ENCODE results near the gene SOS2. TPM values are rescaled to one million over a fixed set of nuclear protein-coding genes. Genes with fewer than 3 reads are reported as not detected.

SOS2 gene
- total and polyA plus RNA-seq, 4 donors = 3.1 to 20.1 (median 9.1) TPM

DNA sequence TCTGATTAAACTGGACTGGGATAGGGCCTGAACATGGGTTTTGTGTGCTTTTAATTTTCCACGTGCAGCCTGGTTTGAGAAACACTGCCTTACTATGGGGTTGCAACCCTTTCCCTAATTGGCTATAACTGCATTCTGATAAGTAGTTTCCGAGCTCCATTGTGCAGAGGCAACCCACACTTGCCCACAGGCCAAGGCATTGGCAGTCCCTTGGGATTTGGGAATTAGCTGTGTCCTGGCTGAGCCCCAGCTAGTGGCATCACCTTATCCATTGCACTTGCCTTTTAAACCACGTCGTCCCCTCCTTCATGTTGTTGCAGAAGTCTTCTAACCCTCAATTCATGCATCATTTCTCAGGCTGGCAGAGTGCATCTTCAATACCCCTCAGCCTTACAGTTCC lies 125.2 kb downstream of the SOS2 start:
- TF ChIP-seq, protein P1, sequence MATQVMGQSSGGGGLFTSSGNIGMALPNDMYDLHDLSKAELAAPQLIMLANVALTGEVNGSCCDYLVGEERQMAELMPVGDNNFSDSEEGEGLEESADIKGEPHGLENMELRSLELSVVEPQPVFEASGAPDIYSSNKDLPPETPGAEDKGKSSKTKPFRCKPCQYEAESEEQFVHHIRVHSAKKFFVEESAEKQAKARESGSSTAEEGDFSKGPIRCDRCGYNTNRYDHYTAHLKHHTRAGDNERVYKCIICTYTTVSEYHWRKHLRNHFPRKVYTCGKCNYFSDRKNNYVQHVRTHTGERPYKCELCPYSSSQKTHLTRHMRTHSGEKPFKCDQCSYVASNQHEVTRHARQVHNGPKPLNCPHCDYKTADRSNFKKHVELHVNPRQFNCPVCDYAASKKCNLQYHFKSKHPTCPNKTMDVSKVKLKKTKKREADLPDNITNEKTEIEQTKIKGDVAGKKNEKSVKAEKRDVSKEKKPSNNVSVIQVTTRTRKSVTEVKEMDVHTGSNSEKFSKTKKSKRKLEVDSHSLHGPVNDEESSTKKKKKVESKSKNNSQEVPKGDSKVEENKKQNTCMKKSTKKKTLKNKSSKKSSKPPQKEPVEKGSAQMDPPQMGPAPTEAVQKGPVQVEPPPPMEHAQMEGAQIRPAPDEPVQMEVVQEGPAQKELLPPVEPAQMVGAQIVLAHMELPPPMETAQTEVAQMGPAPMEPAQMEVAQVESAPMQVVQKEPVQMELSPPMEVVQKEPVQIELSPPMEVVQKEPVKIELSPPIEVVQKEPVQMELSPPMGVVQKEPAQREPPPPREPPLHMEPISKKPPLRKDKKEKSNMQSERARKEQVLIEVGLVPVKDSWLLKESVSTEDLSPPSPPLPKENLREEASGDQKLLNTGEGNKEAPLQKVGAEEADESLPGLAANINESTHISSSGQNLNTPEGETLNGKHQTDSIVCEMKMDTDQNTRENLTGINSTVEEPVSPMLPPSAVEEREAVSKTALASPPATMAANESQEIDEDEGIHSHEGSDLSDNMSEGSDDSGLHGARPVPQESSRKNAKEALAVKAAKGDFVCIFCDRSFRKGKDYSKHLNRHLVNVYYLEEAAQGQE (IDR thresholded peaks at IDR 0.05) = no peak
- no peak for TF ChIP-seq CTCF (IDR thresholded peaks at IDR 0.05; ENCODE audit: low read depth, low read length, missing input control)
- TF ChIP-seq JUND (IDR thresholded peaks at IDR 0.05) = no peak
- TF ChIP-seq, protein P2, sequence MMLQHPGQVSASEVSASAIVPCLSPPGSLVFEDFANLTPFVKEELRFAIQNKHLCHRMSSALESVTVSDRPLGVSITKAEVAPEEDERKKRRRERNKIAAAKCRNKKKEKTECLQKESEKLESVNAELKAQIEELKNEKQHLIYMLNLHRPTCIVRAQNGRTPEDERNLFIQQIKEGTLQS (IDR thresholded peaks at IDR 0.05) = no peak
- TF ChIP-seq GABPA (IDR thresholded peaks at IDR 0.05 in 1 of 2, conservative IDR thresholded peaks at IDR 0.05 in 1 of 2) = no peak
- TF ChIP-seq RAD21 (IDR thresholded peaks at IDR 0.05) = no peak
- 69% methylated on average over 4 of the region's 4 CpGs for WGBS
- Histone ChIP-seq H3K9me3 (ENCODE audit: control insufficient read depth in 4 of 4, low read length in 3 of 4) (no peaks in the 10 kb centered on the region), H3K27me3 (ENCODE audit: control insufficient read depth in 4 of 4, insufficient read depth in 4 of 4, low read length in 3 of 4) (no peaks in the 10 kb centered on the region), H3K4me1 (ENCODE audit: control insufficient read depth in 4 of 4, insufficient read depth in 4 of 4, low read length in 3 of 4) (no peaks in the 10 kb centered on the region), H3K36me3 (ENCODE audit: control insufficient read depth in 4 of 4, insufficient read depth in 3 of 4, low read depth in 1 of 4, low read length in 3 of 4) (peaks cover 0 to 23% (median 12%) of the 10 kb centered on the region in 4 donors), H3K4me3 (ENCODE audit: low read depth in 1 of 3, low read length in 3 of 3) (no peak overlapping the region), H3K27ac (ENCODE audit: low read depth in 1 of 2, low read length in 2 of 2) (no peak overlapping the region), H3K9ac (ENCODE audit: low read depth in 1 of 2, low read length in 2 of 2) (no peak overlapping the region)
- no peak for DNase-seq (ENCODE audit: low spot score)

DNA sequence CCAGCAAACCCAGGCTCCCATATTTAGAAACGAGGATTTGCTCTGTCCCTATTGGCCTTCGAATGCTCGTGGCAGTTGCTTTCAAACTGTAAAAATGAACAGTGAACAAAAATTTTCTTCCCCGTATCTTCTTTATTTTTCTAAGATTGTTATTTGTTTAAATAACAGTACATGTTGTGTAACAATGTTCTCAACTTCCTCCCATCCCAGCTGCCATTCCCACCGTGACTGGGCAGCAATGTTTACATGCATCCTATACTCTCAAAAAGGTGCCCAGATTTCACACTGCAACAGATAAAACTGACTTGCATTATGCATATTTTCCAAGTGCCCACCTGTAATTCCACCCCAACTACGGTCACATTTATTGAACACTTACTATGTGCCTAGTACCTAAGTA lies 127.8 kb downstream of the SOS2 start:
- Histone ChIP-seq H3K27ac (ENCODE audit: low read depth in 1 of 2, low read length in 2 of 2) (no peak overlapping the region), H3K4me1 (ENCODE audit: control insufficient read depth in 4 of 4, insufficient read depth in 4 of 4, low read length in 3 of 4) (peaks cover 0 to 5% (median 0%) of the 10 kb centered on the region in 4 donors), H3K9ac (ENCODE audit: low read depth in 1 of 2, low read length in 2 of 2) (no peak overlapping the region), H3K4me3 (ENCODE audit: low read depth in 1 of 3, low read length in 3 of 3) (no peak overlapping the region), H3K36me3 (ENCODE audit: control insufficient read depth in 4 of 4, insufficient read depth in 3 of 4, low read depth in 1 of 4, low read length in 3 of 4) (peaks cover 0 to 6% (median 1%) of the 10 kb centered on the region in 4 donors), H3K9me3 (ENCODE audit: control insufficient read depth in 4 of 4, low read length in 3 of 4) (no peaks in the 10 kb centered on the region), H3K27me3 (ENCODE audit: control insufficient read depth in 4 of 4, insufficient read depth in 4 of 4, low read length in 3 of 4) (no peaks in the 10 kb centered on the region)
- TF ChIP-seq EGR1 (IDR thresholded peaks at IDR 0.05; ENCODE audit: low read depth in 2 of 2) (no peak), FOXA2 (IDR thresholded peaks at IDR 0.05) (no peak), TAF1 (conservative IDR thresholded peaks at IDR 0.05) (no peak), FOXA1 (IDR thresholded peaks at IDR 0.05) (no peak), RXRA (IDR thresholded peaks at IDR 0.05) (no peak), CTCF (IDR thresholded peaks at IDR 0.05; ENCODE audit: low read depth, low read length, missing input control) (no peak), NR2F2 (IDR thresholded peaks at IDR 0.05) (no peak), HNF4A (conservative IDR thresholded peaks at IDR 0.05) (no peak), YY1 (IDR thresholded peaks at IDR 0.05) (no peak)
- TF ChIP-seq, protein P3, sequence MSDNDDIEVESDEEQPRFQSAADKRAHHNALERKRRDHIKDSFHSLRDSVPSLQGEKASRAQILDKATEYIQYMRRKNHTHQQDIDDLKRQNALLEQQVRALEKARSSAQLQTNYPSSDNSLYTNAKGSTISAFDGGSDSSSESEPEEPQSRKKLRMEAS (IDR thresholded peaks at IDR 0.05) = no peak
- TF ChIP-seq, protein P1 (IDR thresholded peaks at IDR 0.05) = no peak
- TF ChIP-seq, protein P2 (IDR thresholded peaks at IDR 0.05) = no peak
- 90% methylated on average over 6 of the region's 6 CpGs for WGBS
- no peak for DNase-seq (ENCODE audit: low spot score)
